HG03135 (cell line): ENCODE data around the gene C3orf85.
"Not testable (repeated sequence)": the region's sequence is repeated elsewhere in the genome, so short reads cannot be mapped to it uniquely, and the experiment has no call there.

Source experiments
- ATAC-seq: cut with Tn5 transposase; IDR thresholded peaks from one replicate; pipeline ENCODE4 v1.9.1; 2021; ENCODE audit warnings: mild to moderate bottlenecking, moderate library complexity; ENCODE audit not compliant: unreplicated experiment

The C3orf85 gene, protein sequence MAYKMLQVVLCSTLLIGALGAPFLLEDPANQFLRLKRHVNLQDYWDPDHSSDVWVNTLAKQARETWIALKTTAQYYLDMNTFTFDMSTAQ

GRCh38 chr3:109136523-109136922, at the start of gene C3orf85:
Gene C3orf85 (plus strand): TSS chr3:109136719. CDS start chr3:109136848, 129 bp downstream.
- ATAC-seq: no peak

DNA sequence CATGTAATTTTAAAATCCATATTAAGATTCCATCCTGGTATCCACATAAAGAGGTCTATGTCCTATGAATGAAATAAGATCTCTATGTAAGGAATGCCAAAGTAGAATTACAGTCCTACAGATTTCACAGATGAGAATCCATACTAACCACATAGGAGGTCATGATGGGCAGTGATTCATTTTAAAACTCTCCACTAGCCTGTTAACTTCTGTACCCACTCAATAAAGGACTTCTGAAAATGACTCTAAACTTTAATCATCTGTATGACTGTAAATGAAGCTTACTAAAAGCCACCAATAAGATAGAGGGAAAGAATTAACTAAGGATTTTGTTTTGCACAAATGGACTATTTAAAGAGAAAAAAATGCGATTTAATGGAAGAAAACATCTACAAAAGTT, 47.3 kb upstream of the C3orf85 start:
- ATAC-seq: no peak

GRCh38 chr3:109091846-109092245, 44.7 kb upstream of the C3orf85 start:
- no peak for ATAC-seq

DNA sequence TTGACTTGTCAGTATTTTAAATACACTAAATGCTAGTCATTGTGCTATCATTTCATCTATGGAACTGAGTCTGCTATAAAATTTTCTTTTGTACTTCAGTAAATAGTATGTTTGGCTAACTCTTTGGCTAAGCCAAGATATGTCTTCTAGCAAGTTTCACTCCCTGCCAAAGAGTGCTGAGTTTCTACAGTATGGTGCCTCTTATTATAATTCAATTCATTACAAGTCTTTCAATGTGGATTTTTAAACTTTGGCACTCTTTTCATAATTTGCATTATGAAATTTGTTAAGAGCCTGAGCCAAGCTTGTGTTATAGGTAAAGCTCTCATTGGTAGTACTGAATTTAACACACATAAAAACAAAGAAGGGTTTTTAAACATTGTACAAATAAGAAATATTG, 43.0 kb upstream of the C3orf85 start:
- no peak for ATAC-seq

DNA sequence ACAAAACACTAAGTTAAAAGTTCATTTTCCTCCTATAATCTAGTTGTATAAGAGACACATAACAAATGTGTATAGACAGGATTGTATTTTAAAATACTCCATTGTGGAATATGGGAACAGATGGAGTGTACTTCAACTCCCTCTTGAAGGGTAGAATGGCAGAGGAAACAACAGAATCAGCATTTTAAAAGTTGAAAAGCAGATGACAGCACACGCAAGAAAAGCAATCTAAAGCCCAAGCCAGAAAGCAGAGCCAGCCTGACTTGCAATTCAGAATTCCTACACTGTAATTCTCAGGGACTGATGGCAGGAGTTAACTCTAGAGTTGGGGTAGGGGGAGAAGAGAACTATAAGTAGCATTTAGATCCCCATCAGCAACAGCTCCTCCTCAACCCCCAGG, 41.4 kb upstream of the C3orf85 start:
- ATAC-seq: no peak

DNA sequence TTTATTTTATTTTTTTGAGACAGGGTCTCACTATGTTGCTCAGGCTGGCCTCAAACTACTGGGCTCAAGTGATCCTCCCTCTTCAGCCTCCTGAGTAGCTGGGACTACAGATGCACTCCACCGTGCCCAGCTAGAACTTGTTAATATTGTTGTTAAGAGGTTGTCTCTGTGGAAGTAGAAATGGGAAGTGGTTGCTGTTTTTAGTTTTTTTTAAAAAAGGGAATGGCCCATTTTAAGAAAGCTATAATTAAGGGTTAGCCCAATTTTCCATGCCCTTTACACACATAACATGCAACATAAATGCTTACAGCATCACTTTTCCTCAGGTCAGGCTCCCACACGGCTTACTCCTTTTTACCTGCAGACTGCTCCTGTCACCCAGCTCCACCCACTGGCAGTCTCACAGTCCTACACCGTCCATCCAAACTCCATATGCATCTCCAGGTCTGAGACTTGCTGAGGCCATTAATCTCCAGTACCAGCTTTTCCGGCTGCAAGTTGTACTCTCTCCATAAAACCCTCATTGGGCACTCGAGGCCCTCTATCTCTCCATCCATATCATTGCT, 38.4 kb upstream of the C3orf85 start:
- no peak for ATAC-seq

- no peak for ATAC-seq
Measured at GRCh38 chr3:109109574-109109973, 26.9 kb upstream of the C3orf85 start.

GRCh38 chr3:109112946-109113760, 23.4 kb upstream of the C3orf85 start:
- no peak for ATAC-seq

GRCh38 chr3:109114746-109115145, 21.8 kb upstream of the C3orf85 start:
- ATAC-seq: no peak

GRCh38 chr3:109115451-109115850, 21.1 kb upstream of the C3orf85 start:
- ATAC-seq: no peak

GRCh38 chr3:109116031-109116430, 20.5 kb upstream of the C3orf85 start:
- ATAC-seq: no peak

- ATAC-seq: no peak
Measured at GRCh38 chr3:109117939-109118338, 18.6 kb upstream of the C3orf85 start, which contains the start of gene MORC1. Gene MORC1 (minus strand): TSS chr3:109118134. CDS start chr3:109118059, 75 bp downstream.

DNA sequence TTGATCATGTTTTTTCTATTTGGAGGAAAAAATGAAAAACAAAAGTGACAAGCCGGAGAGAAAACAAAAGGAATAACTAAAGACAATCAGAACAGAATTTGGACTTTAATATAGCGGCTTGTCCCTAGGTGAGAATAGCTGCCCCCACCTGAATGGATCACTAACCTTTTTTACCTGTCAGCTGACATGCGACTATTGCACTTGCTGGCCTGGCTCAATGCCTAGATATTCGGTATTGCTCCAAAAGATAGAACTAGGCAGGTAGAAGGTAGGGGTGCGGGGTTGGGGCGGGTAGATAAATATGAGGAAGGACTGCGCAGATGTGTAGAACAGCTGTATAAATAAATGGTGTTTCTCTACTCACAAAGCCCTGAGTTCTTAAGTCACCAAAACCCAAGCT, 17.9 kb upstream of the C3orf85 start:
- no peak for ATAC-seq

- ATAC-seq: no peak
Measured at GRCh38 chr3:109122690-109123089, 13.8 kb upstream of the C3orf85 start.

- ATAC-seq: no peak
Measured at GRCh38 chr3:109125902-109126301, 10.6 kb upstream of the C3orf85 start.

DNA sequence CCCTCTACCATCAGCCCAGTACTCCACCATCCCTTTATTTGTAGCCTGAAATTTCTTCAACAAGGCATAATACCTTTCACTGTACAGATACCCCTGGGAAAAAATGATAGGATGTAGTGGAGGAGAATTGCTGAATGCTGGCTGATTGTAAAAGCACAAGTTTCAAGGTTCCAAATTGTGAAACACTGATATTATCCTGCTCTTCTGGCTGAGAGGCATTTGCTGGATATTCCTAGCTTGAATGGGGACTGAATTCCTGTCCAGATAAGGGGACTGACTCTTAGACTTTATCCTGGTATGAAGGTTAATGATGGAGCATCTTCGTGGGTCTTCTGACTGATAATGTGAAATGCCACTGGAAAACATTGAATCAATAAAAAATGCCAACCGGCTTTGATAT, 9.0 kb upstream of the C3orf85 start:
- no peak for ATAC-seq

DNA sequence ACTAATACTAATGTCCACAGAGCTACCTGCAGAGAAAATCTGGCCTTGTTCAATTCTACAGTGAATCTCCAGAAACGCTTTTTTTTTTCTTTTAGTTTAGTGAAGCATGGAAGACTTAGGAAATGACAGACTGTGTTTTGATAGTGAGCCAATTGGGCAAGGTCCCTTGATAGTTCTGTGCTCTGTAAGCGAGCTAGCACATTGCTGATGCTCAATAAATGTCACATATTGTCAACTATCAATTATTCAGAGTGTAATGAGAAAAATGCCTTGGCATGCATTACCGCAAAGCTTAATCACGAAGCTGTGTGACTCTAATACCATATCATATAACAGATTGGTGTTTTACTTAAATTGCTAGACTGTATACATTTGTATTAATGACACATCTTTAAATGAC, 5.2 kb upstream of the C3orf85 start:
- ATAC-seq: no peak

GRCh38 chr3:109132801-109133473, 3.6 kb upstream of the C3orf85 start:
- no peak for ATAC-seq

DNA sequence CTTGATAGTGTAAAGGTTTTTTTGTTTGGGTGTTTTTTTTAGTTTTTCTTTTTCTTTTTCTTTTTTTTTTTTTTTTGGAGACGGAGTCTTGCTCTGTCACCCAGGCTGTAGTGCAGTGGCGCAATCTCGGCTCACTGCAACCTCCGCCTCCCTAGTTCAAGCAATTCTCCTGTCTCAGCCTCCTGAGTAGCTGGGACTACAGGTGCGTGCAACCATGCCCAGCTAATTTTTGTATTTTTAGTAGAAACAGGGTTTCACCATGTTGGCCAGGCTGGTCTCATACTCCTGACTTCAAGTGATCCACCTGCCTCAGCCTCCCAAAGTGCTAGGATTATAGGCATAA, 3.1 kb upstream of the C3orf85 start:
- not testable (repeated sequence) for ATAC-seq

GRCh38 chr3:109137761-109138160, 1.2 kb downstream of the C3orf85 start:
- no peak for ATAC-seq

DNA sequence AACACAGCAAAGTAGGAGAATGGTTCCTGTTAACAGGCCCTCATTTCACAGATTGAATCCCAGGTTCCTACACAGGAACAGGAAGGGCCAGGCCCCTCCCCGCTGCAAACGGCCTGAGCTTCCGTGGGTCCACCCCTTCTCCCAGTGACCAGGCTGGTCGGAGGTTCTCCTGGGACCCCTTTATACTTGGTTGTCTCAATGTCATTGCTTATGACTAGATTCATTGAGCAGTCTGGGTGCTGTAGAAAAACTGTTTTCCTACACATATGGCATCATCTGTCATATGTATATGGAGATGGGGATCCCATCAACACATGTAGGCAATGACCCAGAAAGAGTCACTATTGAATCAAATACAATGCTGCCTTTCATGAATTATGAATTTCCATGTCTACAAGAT, 3.8 kb downstream of the C3orf85 start:
- ATAC-seq: no peak

DNA sequence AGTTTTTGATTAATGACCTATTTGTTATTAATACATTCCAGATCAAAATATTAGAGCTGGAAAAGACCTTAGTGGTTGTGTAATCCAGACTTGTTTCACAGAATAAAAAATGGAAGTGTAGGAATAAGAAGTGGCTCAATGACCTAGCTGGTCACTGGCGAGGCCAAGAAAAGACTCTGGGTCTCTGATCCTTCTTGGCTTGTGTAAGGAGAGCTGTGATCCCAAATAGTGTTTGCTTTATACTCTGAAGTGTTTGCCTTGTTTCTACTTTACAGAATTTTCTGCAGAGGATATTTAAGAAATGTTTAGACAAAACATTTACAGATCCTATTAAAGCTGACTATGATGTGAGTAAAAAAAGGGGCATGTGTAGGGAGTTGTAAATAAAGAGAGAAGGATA, 7.1 kb downstream of the C3orf85 start:
- no peak for ATAC-seq
